ENCODE measurements around the gene IL20RA.

IL20RA gene

DNA sequence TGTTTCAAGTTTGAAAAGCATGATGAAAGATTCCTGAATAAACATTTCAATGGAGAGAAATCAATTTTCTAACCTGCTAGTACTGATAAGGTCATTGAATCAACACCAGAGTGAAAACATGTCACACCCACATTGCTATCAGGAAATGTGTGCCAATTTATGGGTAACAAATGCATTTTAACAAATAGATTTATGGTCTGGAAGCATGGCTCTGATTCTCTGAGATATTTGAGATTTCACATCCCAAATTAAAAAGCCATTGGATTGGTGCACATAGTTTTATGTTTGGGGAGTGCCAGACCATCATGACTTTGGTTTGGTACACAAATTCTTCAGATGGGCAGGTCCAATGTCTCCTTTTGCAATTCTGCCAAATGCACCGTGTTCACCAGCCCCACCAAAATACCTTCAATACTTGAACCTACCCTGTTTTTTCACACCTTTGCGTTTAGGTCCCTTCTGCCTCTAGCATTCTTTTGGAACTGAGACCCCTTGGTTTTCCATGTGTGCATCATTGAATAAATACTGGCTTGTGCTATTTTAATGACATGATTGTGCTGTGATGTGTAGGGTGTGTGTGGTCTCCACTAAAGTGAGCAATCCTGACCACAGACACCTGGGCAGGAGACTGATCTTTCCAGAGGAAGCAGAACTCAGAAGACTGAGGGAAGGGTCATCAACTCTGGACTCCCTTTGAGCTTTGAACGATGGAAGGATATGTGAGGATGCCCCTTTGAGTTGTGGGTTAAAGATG lies 20.4 kb downstream of the IL20RA start:
- no peak for TF ChIP-seq CREB1 (IDR thresholded peaks at IDR 0.05; ENCODE audit: low read depth)
- no peak for TF ChIP-seq TAF1 (IDR thresholded peaks at IDR 0.05; ENCODE audit: low read depth)
- TF ChIP-seq RAD21 (IDR thresholded peaks at IDR 0.05; ENCODE audit: low read depth) = no peak
- TF ChIP-seq, protein P1, sequence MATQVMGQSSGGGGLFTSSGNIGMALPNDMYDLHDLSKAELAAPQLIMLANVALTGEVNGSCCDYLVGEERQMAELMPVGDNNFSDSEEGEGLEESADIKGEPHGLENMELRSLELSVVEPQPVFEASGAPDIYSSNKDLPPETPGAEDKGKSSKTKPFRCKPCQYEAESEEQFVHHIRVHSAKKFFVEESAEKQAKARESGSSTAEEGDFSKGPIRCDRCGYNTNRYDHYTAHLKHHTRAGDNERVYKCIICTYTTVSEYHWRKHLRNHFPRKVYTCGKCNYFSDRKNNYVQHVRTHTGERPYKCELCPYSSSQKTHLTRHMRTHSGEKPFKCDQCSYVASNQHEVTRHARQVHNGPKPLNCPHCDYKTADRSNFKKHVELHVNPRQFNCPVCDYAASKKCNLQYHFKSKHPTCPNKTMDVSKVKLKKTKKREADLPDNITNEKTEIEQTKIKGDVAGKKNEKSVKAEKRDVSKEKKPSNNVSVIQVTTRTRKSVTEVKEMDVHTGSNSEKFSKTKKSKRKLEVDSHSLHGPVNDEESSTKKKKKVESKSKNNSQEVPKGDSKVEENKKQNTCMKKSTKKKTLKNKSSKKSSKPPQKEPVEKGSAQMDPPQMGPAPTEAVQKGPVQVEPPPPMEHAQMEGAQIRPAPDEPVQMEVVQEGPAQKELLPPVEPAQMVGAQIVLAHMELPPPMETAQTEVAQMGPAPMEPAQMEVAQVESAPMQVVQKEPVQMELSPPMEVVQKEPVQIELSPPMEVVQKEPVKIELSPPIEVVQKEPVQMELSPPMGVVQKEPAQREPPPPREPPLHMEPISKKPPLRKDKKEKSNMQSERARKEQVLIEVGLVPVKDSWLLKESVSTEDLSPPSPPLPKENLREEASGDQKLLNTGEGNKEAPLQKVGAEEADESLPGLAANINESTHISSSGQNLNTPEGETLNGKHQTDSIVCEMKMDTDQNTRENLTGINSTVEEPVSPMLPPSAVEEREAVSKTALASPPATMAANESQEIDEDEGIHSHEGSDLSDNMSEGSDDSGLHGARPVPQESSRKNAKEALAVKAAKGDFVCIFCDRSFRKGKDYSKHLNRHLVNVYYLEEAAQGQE (IDR thresholded peaks at IDR 0.05; ENCODE audit: low read depth) = no peak
- no peak for TF ChIP-seq CEBPB (IDR thresholded peaks at IDR 0.05)

DNA sequence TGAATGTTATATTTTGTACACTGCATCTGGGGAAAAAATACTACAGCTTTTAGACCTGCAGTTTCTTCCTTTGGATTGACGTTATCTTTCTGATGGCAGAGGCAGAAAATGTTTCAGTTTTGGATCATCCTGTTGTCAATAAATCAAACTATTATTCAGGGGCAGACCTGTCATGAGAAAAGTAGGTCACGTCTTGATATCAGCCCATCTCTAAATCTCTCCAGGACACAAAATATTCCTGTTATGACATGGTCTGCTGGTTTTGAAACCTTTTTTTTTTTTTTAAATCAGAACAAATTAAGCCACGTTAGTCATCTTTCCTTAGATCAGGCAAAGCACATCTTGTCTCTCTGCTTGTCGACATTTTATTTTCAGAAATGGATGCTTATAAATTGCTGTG lies 24.0 kb downstream of the IL20RA start:
- TF ChIP-seq, protein P1 (IDR thresholded peaks at IDR 0.05; ENCODE audit: low read depth) = no peak
- no peak for TF ChIP-seq FOXM1 (IDR thresholded peaks at IDR 0.05; ENCODE audit: borderline replicate concordance, low read depth)
- TF ChIP-seq, protein P2, sequence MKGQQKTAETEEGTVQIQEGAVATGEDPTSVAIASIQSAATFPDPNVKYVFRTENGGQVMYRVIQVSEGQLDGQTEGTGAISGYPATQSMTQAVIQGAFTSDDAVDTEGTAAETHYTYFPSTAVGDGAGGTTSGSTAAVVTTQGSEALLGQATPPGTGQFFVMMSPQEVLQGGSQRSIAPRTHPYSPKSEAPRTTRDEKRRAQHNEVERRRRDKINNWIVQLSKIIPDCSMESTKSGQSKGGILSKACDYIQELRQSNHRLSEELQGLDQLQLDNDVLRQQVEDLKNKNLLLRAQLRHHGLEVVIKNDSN (IDR thresholded peaks at IDR 0.05) = no peak
- TF ChIP-seq EGR1 (IDR thresholded peaks at IDR 0.05) = no peak
- no peak for TF ChIP-seq TEAD4 (IDR thresholded peaks at IDR 0.05)
- TF ChIP-seq RAD21 (IDR thresholded peaks at IDR 0.05; ENCODE audit: low read depth) = no peak
- TF ChIP-seq ZBTB7A (IDR thresholded peaks at IDR 0.05; ENCODE audit: low read depth) = no peak
- TF ChIP-seq TCF12 (IDR thresholded peaks at IDR 0.05; ENCODE audit: low read depth) = no peak
- TF ChIP-seq TAF1 (IDR thresholded peaks at IDR 0.05; ENCODE audit: low read depth) = no peak
- no peak for TF ChIP-seq EP300 (IDR thresholded peaks at IDR 0.05; ENCODE audit: borderline replicate concordance)
- TF ChIP-seq NFIC (IDR thresholded peaks at IDR 0.05) = no peak
- no peak for TF ChIP-seq CEBPB (IDR thresholded peaks at IDR 0.05)

DNA sequence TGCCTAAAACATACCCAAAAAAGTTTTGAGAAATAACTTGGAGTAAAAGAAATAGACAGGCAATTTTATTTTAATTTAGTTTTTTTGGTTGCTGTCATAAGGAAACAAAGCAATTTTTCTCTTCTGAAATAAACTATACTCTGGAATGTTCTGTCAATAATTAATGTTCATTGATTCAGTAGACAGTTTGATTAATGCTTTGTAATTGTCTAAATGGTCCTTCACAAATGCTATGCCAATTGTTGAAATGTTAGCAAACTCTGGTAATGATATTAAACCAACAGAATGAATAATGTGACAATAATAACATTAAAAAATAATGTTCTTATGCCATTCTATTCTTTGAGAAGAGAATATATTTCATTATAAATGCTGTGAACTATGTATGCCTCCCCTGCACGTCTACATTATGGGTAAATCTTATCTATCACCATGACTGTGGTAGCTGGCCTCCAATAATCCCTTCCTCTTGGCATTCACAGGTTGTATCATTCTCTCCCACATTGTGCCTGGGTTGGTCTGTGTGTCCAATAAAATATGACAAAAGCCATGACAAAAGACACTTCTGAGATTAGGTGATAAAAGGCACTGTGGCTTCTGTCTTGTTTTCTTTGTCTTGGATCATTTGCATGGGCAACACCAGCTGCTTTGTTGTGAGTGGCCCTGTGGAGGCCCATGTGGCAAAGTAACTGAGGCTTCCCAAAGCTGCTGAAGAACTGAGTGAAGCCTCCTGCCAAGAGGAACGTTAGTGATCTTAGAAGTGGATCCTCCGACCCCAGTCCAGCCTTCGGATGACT lies 25.1 kb downstream of the IL20RA start:
- TF ChIP-seq, protein P3, sequence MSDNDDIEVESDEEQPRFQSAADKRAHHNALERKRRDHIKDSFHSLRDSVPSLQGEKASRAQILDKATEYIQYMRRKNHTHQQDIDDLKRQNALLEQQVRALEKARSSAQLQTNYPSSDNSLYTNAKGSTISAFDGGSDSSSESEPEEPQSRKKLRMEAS (IDR thresholded peaks at IDR 0.05) = no peak
- TF ChIP-seq CREB1 (IDR thresholded peaks at IDR 0.05; ENCODE audit: low read depth) = no peak
- no peak for TF ChIP-seq ZBTB7A (IDR thresholded peaks at IDR 0.05; ENCODE audit: low read depth)
- TF ChIP-seq EP300 (IDR thresholded peaks at IDR 0.05; ENCODE audit: borderline replicate concordance) = no peak
- no peak for TF ChIP-seq EGR1 (IDR thresholded peaks at IDR 0.05)
- TF ChIP-seq, protein P1 (IDR thresholded peaks at IDR 0.05; ENCODE audit: low read depth) = no peak
- no peak for TF ChIP-seq TCF12 (IDR thresholded peaks at IDR 0.05; ENCODE audit: low read depth)
- TF ChIP-seq FOXM1 (IDR thresholded peaks at IDR 0.05; ENCODE audit: borderline replicate concordance, low read depth) = no peak
- TF ChIP-seq TAF1 (IDR thresholded peaks at IDR 0.05; ENCODE audit: low read depth) = no peak
- no peak for TF ChIP-seq NFIC (IDR thresholded peaks at IDR 0.05)
- TF ChIP-seq, protein P2 (IDR thresholded peaks at IDR 0.05) = no peak
- TF ChIP-seq TEAD4 (IDR thresholded peaks at IDR 0.05) = no peak
- no peak for TF ChIP-seq CEBPB (IDR thresholded peaks at IDR 0.05)
- TF ChIP-seq YY1 (IDR thresholded peaks at IDR 0.05; ENCODE audit: low read depth) = no peak

DNA sequence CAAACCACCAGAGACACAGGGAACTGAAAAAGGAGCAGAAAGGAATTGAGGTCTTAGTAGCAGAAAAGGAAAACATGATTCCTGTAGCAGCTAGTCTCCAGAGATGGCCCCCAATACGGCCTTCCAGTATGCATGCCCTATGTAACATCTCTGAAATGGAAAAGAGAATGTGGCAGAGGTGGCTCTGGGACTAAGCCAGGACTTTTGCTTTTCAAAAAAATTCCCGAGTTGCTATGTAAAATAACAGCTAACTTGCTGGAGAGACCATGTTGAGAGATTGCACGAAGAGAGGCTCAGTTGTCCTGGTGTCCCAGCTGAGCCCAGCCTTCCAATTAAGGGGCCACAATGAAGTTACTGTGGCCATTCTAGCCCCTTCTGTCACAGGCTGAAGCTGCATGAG lies 27.7 kb downstream of the IL20RA start:
- TF ChIP-seq, protein P3 (IDR thresholded peaks at IDR 0.05) = no peak
- TF ChIP-seq ZBTB7A (IDR thresholded peaks at IDR 0.05; ENCODE audit: low read depth) (no peak), EP300 (IDR thresholded peaks at IDR 0.05; ENCODE audit: borderline replicate concordance) (no peak), TEAD4 (IDR thresholded peaks at IDR 0.05) (no peak), NFIC (IDR thresholded peaks at IDR 0.05) (no peak), CEBPB (IDR thresholded peaks at IDR 0.05) (no peak), YY1 (IDR thresholded peaks at IDR 0.05; ENCODE audit: low read depth) (no peak), RAD21 (IDR thresholded peaks at IDR 0.05; ENCODE audit: low read depth) (no peak), EGR1 (IDR thresholded peaks at IDR 0.05) (no peak), TAF1 (IDR thresholded peaks at IDR 0.05; ENCODE audit: low read depth) (no peak), FOXM1 (IDR thresholded peaks at IDR 0.05; ENCODE audit: borderline replicate concordance, low read depth) (no peak), CREB1 (IDR thresholded peaks at IDR 0.05; ENCODE audit: low read depth) (no peak), TCF12 (IDR thresholded peaks at IDR 0.05; ENCODE audit: low read depth) (no peak)
- TF ChIP-seq, protein P1 (IDR thresholded peaks at IDR 0.05; ENCODE audit: low read depth) = no peak
- TF ChIP-seq, protein P2 (IDR thresholded peaks at IDR 0.05) = no peak

All from Ishikawa (cell line).